PC-3 (cell line): ENCODE measurements around the gene LEF1. TPM values are rescaled to one million over a fixed set of nuclear protein-coding genes. Genes with fewer than 3 reads are reported as not detected.

Experiments used
- ATAC-seq: fragments of 200-7000 bp; cut with Tn5 transposase; 2 replicates; pipeline ENCODE4 v1.9.1; 2020; ENCODE audit warnings: mild to moderate bottlenecking, moderate library complexity
- BruUV-seq: library from RNA; stranded (reverse); fragments of 400-500 nt; replicated peaks from 2 replicates; lab custom pipeline; 2021; lab: Mats Ljungman, UMichigan
- CTCF ChIA-PET: fragments of 300-600 bp; sonication (Branson Sonifier 250); formaldehyde crosslinking; loops from one replicate; lab custom pipeline; 2022; ENCODE audit warnings: antibody characterized with exemption; lab: Charles Lee
- POLR2A ChIA-PET: fragments of 300-600 bp; sonication (Branson Sonifier 250); formaldehyde crosslinking; loops from one replicate; lab custom pipeline; 2022; ENCODE audit warnings: antibody characterized with exemption; ENCODE audit not compliant: unreplicated experiment; lab: Charles Lee
- DNase-seq: peaks from one replicate; pipeline ENCODE4 v3.0.0-alpha.2; 2015
- H2AFZ ChIP-seq: fragments of 300-600 bp; sonication (generic); 2 replicates; pipeline ENCODE4 v1.6.0; 2016; ENCODE audit warnings: antibody characterized with exemption, low read length
- H3F3A ChIP-seq: fragments of 300-600 bp; sonication (generic); one replicate; pipeline ENCODE4 v1.6.0; 2017; ENCODE audit warnings: antibody characterized with exemption, low read length, control low read depth, mild to moderate bottlenecking; ENCODE audit not compliant: unreplicated experiment
- H3K27ac ChIP-seq: fragments of 300-600 bp; sonication (generic); 2 replicates; pipeline ENCODE4 v1.5.1; 2016; ENCODE audit warnings: mild to moderate bottlenecking, low read length
- H3K27me3 ChIP-seq: fragments of 300-600 bp; sonication (generic); 2 replicates; pipeline ENCODE4 v1.6.1; 2016; ENCODE audit warnings: low read length, mixed read lengths
- H3K36me3 ChIP-seq: fragments of 300-600 bp; sonication (generic); 2 replicates; pipeline ENCODE4 v1.6.1; 2016; ENCODE audit warnings: low read depth, mixed run types, low read length, mixed read lengths
- H3K4me1 ChIP-seq: fragments of 300-600 bp; sonication (generic); 2 replicates; pipeline ENCODE4 v1.5.1; 2016; ENCODE audit warnings: low read length; ENCODE audit not compliant: insufficient read depth
- H3K4me2 ChIP-seq: fragments of 300-600 bp; sonication (generic); 2 replicates; pipeline ENCODE4 v1.6.0; 2016; ENCODE audit warnings: low read length
- H3K4me3 ChIP-seq: fragments of 300-600 bp; sonication (generic); 2 replicates; pipeline ENCODE4 v1.5.1; 2016; ENCODE audit warnings: mild to moderate bottlenecking, low read length, mixed read lengths
- H3K79me2 ChIP-seq: fragments of 300-600 bp; sonication (generic); 2 replicates; pipeline ENCODE4 v1.6.1; 2017; ENCODE audit warnings: low read length, mixed read lengths
- H3K9ac ChIP-seq: fragments of 300-600 bp; sonication (generic); 2 replicates; pipeline ENCODE4 v1.6.0; 2016; ENCODE audit warnings: mild to moderate bottlenecking, low read length
- H3K9me2 ChIP-seq: fragments of 300-600 bp; sonication (generic); replicated peaks from 2 replicates; pipeline ENCODE4 v1.6.1; 2016; ENCODE audit warnings: mixed run types, low read length, mixed read lengths
- H3K9me3 ChIP-seq: fragments of 300-600 bp; sonication (generic); 2 replicates; pipeline ENCODE4 v1.6.1; 2016; ENCODE audit warnings: low read length, mixed read lengths
- H4K20me1 ChIP-seq: fragments of 300-600 bp; sonication (generic); 2 replicates; pipeline ENCODE4 v1.6.1; 2016; ENCODE audit warnings: low read length, mixed read lengths
- EZH2 ChIP-seq: fragments of 300-600 bp; sonication (generic); IDR thresholded peaks from one replicate; pipeline ENCODE4 v1.6.1; 2017; ENCODE audit warnings: antibody characterized with exemption, mild to moderate bottlenecking, low read length; ENCODE audit not compliant: unreplicated experiment
- EZH2phosphoT487 ChIP-seq: fragments of 300-600 bp; sonication (generic); IDR thresholded peaks from 2 replicates; pipeline ENCODE4 v1.6.1; 2018; ENCODE audit warnings: mild to moderate bottlenecking, antibody characterized with exemption, low read length, borderline replicate concordance
- intact Hi-C: fragments of 100-400 bp; cut with micrococcal nuclease; formaldehyde crosslinking; loops from 2 replicates; pipeline ENCODE4 v1.9.0; 2023
- total RNA-seq: library from RNA; depleted of rRNA; stranded (reverse); fragments of >200 nt; gene quantifications from 2 replicates; pipeline ENCODE4 v1.2.3, GENCODE V29; 2014
- TF ChIP-seq, protein P1 (sequence below): fragments of 300-600 bp; sonication (generic); conservative IDR thresholded peaks from 2 replicates; pipeline ENCODE4 v1.5.1; 2017; ENCODE audit warnings: antibody characterized with exemption, low read depth, mild to moderate bottlenecking, low read length

The LEF1 gene
- total RNA-seq, 1 experiment from 2014 or later, result 2.4 TPM

DNA sequence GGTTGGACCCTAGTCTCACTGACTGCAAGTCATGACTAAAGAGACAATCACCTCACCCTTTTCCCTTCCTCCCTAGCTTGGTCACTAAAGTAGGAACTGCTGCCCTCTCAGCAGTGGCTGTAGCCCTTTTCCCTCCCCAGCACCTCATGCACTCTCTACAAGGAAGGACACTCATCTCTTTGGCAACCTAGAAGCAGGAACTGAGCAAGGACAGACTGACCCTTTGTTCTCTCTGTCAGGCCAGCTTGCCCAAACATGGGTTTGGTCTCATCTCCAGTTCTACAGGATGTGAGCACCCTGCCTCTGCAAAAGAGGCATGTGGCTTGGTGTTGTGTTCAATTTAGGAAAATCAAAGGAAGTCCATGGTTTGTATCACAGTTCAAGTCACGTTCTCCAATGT is 15.8 kb downstream of the LEF1 start:
- no peaks in the 10 kb centered on the region for H3K27me3 ChIP-seq
- no TSS peak for BruUV-seq
- no peak overlapping the region for H3K9ac ChIP-seq
- H3F3A ChIP-seq, result no peaks in the 10 kb centered on the region
- H3K4me2 ChIP-seq, result no peak overlapping the region
- H3K4me3 ChIP-seq, result no peak overlapping the region
- CTCF ChIA-PET, result no interaction called here
- no peaks in the 10 kb centered on the region for H3K9me3 ChIP-seq
- no peak for ATAC-seq
- no peak for DNase-seq
- intact Hi-C loops, result no loop called here
- no peaks in the 10 kb centered on the region for H3K79me2 ChIP-seq
- H3K27ac ChIP-seq, result no peak overlapping the region
- no peaks in the 10 kb centered on the region for H3K9me2 ChIP-seq
- POLR2A ChIA-PET, result no interaction called here
- no peaks in the 10 kb centered on the region for H3K4me1 ChIP-seq
- H3K36me3 ChIP-seq, result no peaks in the 10 kb centered on the region
- H2AFZ ChIP-seq, result no peak overlapping the region
- TF ChIP-seq EZH2phosphoT487 (no peak), EZH2 (no peak)
- TF ChIP-seq, protein P1, sequence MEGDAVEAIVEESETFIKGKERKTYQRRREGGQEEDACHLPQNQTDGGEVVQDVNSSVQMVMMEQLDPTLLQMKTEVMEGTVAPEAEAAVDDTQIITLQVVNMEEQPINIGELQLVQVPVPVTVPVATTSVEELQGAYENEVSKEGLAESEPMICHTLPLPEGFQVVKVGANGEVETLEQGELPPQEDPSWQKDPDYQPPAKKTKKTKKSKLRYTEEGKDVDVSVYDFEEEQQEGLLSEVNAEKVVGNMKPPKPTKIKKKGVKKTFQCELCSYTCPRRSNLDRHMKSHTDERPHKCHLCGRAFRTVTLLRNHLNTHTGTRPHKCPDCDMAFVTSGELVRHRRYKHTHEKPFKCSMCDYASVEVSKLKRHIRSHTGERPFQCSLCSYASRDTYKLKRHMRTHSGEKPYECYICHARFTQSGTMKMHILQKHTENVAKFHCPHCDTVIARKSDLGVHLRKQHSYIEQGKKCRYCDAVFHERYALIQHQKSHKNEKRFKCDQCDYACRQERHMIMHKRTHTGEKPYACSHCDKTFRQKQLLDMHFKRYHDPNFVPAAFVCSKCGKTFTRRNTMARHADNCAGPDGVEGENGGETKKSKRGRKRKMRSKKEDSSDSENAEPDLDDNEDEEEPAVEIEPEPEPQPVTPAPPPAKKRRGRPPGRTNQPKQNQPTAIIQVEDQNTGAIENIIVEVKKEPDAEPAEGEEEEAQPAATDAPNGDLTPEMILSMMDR, result no peak
- H4K20me1 ChIP-seq, result no peaks in the 10 kb centered on the region

DNA sequence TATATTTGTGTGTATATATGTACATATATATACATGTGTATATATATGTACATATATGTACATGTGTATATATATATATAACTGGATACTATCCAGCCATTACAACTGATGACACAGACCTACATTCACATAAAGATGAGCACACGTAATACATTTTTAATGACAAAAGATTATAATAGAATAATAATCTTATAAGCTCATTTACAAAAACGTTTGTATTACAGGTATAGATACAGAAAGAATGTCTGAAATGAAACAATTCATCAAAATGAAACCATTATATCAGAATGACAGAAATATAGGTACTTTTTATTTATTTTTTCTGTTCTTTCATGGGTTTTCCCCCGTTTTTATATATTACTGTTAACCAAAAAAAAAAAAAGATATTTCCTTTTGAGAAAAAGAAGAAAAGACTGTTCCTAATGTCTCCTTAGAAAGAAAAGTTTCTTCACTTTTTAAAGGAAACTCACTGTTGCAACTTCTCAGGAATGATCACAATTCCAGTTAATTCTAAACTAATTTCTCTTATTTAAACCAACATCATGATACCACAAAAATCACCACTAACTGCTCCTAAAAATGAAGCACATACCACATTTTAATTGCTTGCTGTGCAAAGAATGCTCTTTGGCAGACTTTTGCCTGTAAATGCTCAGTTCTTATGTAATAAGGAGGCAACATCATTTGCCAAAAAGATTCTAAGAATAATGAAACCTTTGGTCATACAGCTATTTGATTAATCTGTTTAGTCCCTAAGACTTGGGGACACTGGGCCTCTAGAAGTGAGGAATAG is 18.9 kb downstream of the LEF1 start:
- POLR2A ChIA-PET, result no interaction called here
- no peak overlapping the region for H3K4me3 ChIP-seq
- BruUV-seq, result no TSS peak
- intact Hi-C loops, result no loop called here
- H3K27ac ChIP-seq, result no peak overlapping the region
- H3F3A ChIP-seq, result no peaks in the 10 kb centered on the region
- no peaks in the 10 kb centered on the region for H4K20me1 ChIP-seq
- no peak for ATAC-seq
- no peaks in the 10 kb centered on the region for H3K79me2 ChIP-seq
- H2AFZ ChIP-seq, result no peak overlapping the region
- no peaks in the 10 kb centered on the region for H3K36me3 ChIP-seq
- H3K4me2 ChIP-seq, result no peak overlapping the region
- H3K4me1 ChIP-seq, result no peaks in the 10 kb centered on the region
- no peaks in the 10 kb centered on the region for H3K9me3 ChIP-seq
- H3K9ac ChIP-seq, result no peak overlapping the region
- DNase-seq, result no peak
- TF ChIP-seq EZH2phosphoT487, result no peak
- no peak for TF ChIP-seq EZH2
- TF ChIP-seq, protein P1, result no peak
- no peaks in the 10 kb centered on the region for H3K27me3 ChIP-seq
- CTCF ChIA-PET, result no interaction called here
- no peaks in the 10 kb centered on the region for H3K9me2 ChIP-seq

DNA sequence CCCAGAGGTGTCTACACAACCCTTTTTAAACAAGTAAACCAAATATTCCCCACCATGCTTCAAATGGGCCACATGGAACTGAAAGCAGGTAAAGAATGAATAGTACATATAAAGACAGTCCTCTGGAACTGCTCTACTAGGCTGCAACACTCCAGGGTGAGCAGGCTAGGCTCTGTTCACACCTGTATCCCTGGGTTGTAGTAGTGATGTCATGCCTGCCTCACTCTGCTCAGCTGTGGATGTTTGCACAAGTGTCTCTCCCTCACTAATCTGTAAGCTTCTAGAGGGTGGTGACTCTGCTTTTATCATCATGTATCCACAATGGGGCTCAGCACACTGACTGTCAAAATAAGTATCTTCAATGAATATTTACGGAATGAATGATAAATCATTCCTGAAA is 20.4 kb downstream of the LEF1 start:
- Histone ChIP-seq H3K4me3 (no peak overlapping the region), H3K9me2 (no peaks in the 10 kb centered on the region), H3F3A (no peaks in the 10 kb centered on the region), H3K9me3 (no peaks in the 10 kb centered on the region), H3K27me3 (no peaks in the 10 kb centered on the region), H3K36me3 (no peaks in the 10 kb centered on the region), H4K20me1 (no peaks in the 10 kb centered on the region), H3K79me2 (no peaks in the 10 kb centered on the region), H3K9ac (no peak overlapping the region), H3K4me2 (no peak overlapping the region), H3K27ac (no peak overlapping the region), H3K4me1 (no peaks in the 10 kb centered on the region), H2AFZ (no peak overlapping the region)
- ATAC-seq (no peak), DNase-seq (no peak)
- ChIA-PET POLR2A (no interaction called here), CTCF (no interaction called here)
- BruUV-seq, result no TSS peak
- intact Hi-C loops, result no loop called here
- TF ChIP-seq EZH2, result no peak
- no peak for TF ChIP-seq EZH2phosphoT487
- TF ChIP-seq, protein P1, result no peak
